Right lobe of liver (tissue), 6 donors: Measurements from ENCODE around the gene SYT2. TPM values are rescaled to one million over a fixed set of nuclear protein-coding genes. Genes with fewer than 3 reads are reported as not detected.
A peak's percentile ranks its signal among the peaks of the same experiment; 100 is the strongest.

Source experiments
- ATAC-seq, 4 donors: fragments of 200-7000 bp; cut with Tn5 transposase; one replicate each; pipeline ENCODE4 v1.9.1; 2020; ENCODE audit warnings: mild to moderate bottlenecking in 4 of 4, moderate library complexity in 4 of 4
- DNase-seq, 3 donors: peaks; one replicate each; pipeline ENCODE4 v3.0.0-alpha.2; 2020
- H3K27ac ChIP-seq, 3 donors: fragments of 200-600 bp; one replicate each; pipeline ENCODE4 v1.8.0; 2022
- H3K27me3 ChIP-seq, 2 donors: fragments of 200-600 bp; one replicate each; pipeline ENCODE4 v1.8.0; 2022
- H3K36me3 ChIP-seq, 4 donors: fragments of 200-600 bp; sonication (generic) in 1 of 4; one replicate each; pipeline versions ENCODE4 v1.5.1 to v1.8.0; 2017 to 2022; ENCODE audit warnings: control low read depth in 1 of 4
- H3K4me1 ChIP-seq, 4 donors: fragments of 200-600 bp; sonication (generic) in 1 of 4; one replicate each; pipeline versions ENCODE4 v1.5.1 to v1.8.0; 2017 to 2022; ENCODE audit warnings: control low read depth in 1 of 4
- H3K4me3 ChIP-seq, 3 donors: fragments of 200-600 bp; one replicate each; pipeline ENCODE4 v1.8.0; 2022
- H3K9me3 ChIP-seq, 4 donors: fragments of 200-600 bp; sonication (generic) in 1 of 4; one replicate each; pipeline versions ENCODE4 v1.5.1 to v1.8.0; 2017 to 2022; ENCODE audit warnings: control low read depth in 1 of 4
- CTCF ChIP-seq, 4 donors: fragments of 200-600 bp in 3 of 4; fragments of 450-650 bp in 1 of 4; IDR thresholded peaks; one replicate each; pipeline versions ENCODE4 v1.5.1 to v1.8.0; 2016 to 2022; ENCODE audit warnings: antibody characterized with exemption in 4 of 4, mild to moderate bottlenecking in 2 of 4
- POLR2A ChIP-seq: fragments of 450-650 bp; IDR thresholded peaks from one replicate; pipeline ENCODE4 v1.6.1; 2017; ENCODE audit warnings: antibody characterized with exemption, mild to moderate bottlenecking
- WGBS: methylation state at CpG from one replicate; pipeline ENCODE4 v1.1.6; 2018; ENCODE audit warnings: low coverage, low lambda C conversion rate; ENCODE audit not compliant: insufficient coverage; ENCODE audit errors: missing lambda C conversion rate; 5-methylcytosine and 5-hydroxymethylcytosine counted together
- intact Hi-C, 2 donors: fragments of 100-400 bp; cut with DNase I; formaldehyde crosslinking; loops; one replicate each; pipeline versions ENCODE4 v1.11.2 to v1.14.1; 2022
- long read RNA-seq: library from polyadenylated mRNA; unstranded; transcript quantifications from one replicate; pipeline ENCODE4 v2.0.0, GENCODE V29; 2019
- total RNA-seq, 6 experiments: library from RNA; depleted of rRNA in 2 of 6; stranded (reverse); fragments of >200 nt in 2 of 6; fragmentation: NEBNext Ultra II Directional in 3 of 6; extraction: Animal tissue kit (Norgen Biotek cat#: 25700) in 3 of 6; gene quantifications; one replicate each; pipeline versions ENCODE4 v1.1.0 to v1.2.4, GENCODE V29; 2016 to 2023
- donor health status: DM: no; HTN: yes; CAD: no.
- donor health status: DM: no; HTN: no; CAD: no.
- donor health status: DM: no; HTN: no; CAD: no.
- donor health status: DM: no; HTN: yes; CAD: no.
- donor health status: DM: no; HTN: yes; CAD: no.

SYT2 gene
- total RNA-seq, result not detected
- long read RNA-seq, result 0 reads

GRCh38 chr1:202710070-202711045, at the start of gene SYT2:
SYT2 (minus strand) TSS chr1:202710454; CDS start chr1:202605772, 104,682 bp downstream.
- intact Hi-C loops, result loop anchor here in 1 of 2 donors (10.0 kb wide), 1 partner anchor 526 kb away; no protein-coding TSS in a partner anchor

GRCh38 chr1:202756391-202756790, 46.1 kb upstream of the SYT2 start:
- Histone ChIP-seq H3K4me1 (no peaks in the 10 kb centered on the region), H3K4me3 (no peak overlapping the region), H3K9me3 (no peaks in the 10 kb centered on the region), H3K27ac (no peak overlapping the region), H3K36me3 (peaks cover 0 to 44% (median 21%) of the 10 kb centered on the region in 4 donors), H3K27me3 (no peaks in the 10 kb centered on the region)
- ATAC-seq, result no peak
- no peak for DNase-seq
- TF ChIP-seq CTCF (IDR thresholded peaks at IDR 0.05) (no peak), POLR2A (no peak)
- 77% methylated on average over 2 of the region's 2 CpGs for WGBS
- intact Hi-C loops, result no loop called here

More at GRCh38 chr1:202710070-202711045, at the start of gene SYT2:
- DNase-seq (peak in 1 of 3 donors; percentile 47), ATAC-seq (peak; percentile 62 to 69 (median 66))
- peak within 1 kb of the TSS in 2 of 3 donors; percentile 3 to 20 for H3K4me3 ChIP-seq
- TF ChIP-seq POLR2A (no peak), CTCF (IDR thresholded peaks at IDR 0.05) (no peak)
- WGBS, result 14% methylated on average over 15 of the region's 64 CpGs
- peaks cover 0 to 12% (median 0%) of the 10 kb centered on the region in 4 donors for H3K4me1 ChIP-seq
- H3K36me3 ChIP-seq, result no peaks in the 10 kb centered on the region
- H3K27me3 ChIP-seq, result peaks cover 0 to 17% of the 10 kb centered on the region in 2 donors
- H3K27ac ChIP-seq, result no peak within 1 kb of the TSS
- H3K9me3 ChIP-seq, result no peaks in the 10 kb centered on the region

GRCh38 chr1:202754293-202754692, 44.0 kb upstream of the SYT2 start:
- Histone ChIP-seq H3K27me3 (no peaks in the 10 kb centered on the region), H3K4me1 (peaks cover 0 to 6% (median 0%) of the 10 kb centered on the region in 4 donors), H3K36me3 (peaks cover 0 to 25% (median 16%) of the 10 kb centered on the region in 4 donors), H3K4me3 (no peak overlapping the region), H3K9me3 (no peaks in the 10 kb centered on the region), H3K27ac (no peak overlapping the region)
- TF ChIP-seq CTCF (IDR thresholded peaks at IDR 0.05) (no peak), POLR2A (no peak)
- ATAC-seq, result no peak
- intact Hi-C loops, result no loop called here
- no peak for DNase-seq
- 100% methylated on average over 2 of the region's 2 CpGs for WGBS

- ATAC-seq, result peak; percentile 16 to 62 (median 39)
- DNase-seq, result no peak
- WGBS, result 48% methylated on average over 3 of the region's 3 CpGs
- H3K27me3 ChIP-seq, result no peaks in the 10 kb centered on the region
- intact Hi-C loops, result no loop called here
- no peak overlapping the region for H3K4me3 ChIP-seq
- H3K36me3 ChIP-seq, result peaks cover 0 to 41% (median 13%) of the 10 kb centered on the region in 4 donors
- H3K4me1 ChIP-seq, result peaks cover 0 to 6% (median 0%) of the 10 kb centered on the region in 4 donors
- no peak overlapping the region for H3K27ac ChIP-seq
- no peak for TF ChIP-seq POLR2A
- TF ChIP-seq CTCF (IDR thresholded peaks at IDR 0.05), result no peak
- no peaks in the 10 kb centered on the region for H3K9me3 ChIP-seq
Observed at GRCh38 chr1:202752774-202753173, 42.5 kb upstream of the SYT2 start.
